HG03520 (cell line): ENCODE results near the gene TENT5C.

Source experiments
- ATAC-seq: cut with Tn5 transposase; IDR thresholded peaks from one replicate; pipeline ENCODE4 v1.9.1; 2021; ENCODE audit warnings: mild to moderate bottlenecking, moderate library complexity; ENCODE audit not compliant: unreplicated experiment

The TENT5C gene

GRCh38 chr1:117590273-117590925 lies 15.4 kb upstream of the TENT5C start:
- ATAC-seq: no peak

- no peak for ATAC-seq
Observed at GRCh38 chr1:117591252-117591651, 14.6 kb upstream of the TENT5C start.

GRCh38 chr1:117592155-117592554 lies 13.7 kb upstream of the TENT5C start:
- ATAC-seq: no peak

GRCh38 chr1:117594261-117594990 lies 11.4 kb upstream of the TENT5C start:
- ATAC-seq: no peak

GRCh38 chr1:117596023-117596720 lies 9.7 kb upstream of the TENT5C start:
- no peak for ATAC-seq

GRCh38 chr1:117598489-117598888 lies 7.4 kb upstream of the TENT5C start:
- ATAC-seq: no peak

GRCh38 chr1:117599286-117600221 lies 6.3 kb upstream of the TENT5C start:
- no peak for ATAC-seq

GRCh38 chr1:117600325-117600943 lies 5.4 kb upstream of the TENT5C start:
- no peak for ATAC-seq

- ATAC-seq: no peak
Observed at GRCh38 chr1:117600966-117601365, 4.9 kb upstream of the TENT5C start.

- ATAC-seq: no peak
Observed at GRCh38 chr1:117602862-117603261, 3.0 kb upstream of the TENT5C start.

GRCh38 chr1:117605164-117605773 lies 579 bp upstream of the TENT5C start:
- ATAC-seq: peak; percentile 31

- ATAC-seq: peak; percentile 21
Observed at GRCh38 chr1:117606649-117607430, 992 bp downstream of the TENT5C start.

GRCh38 chr1:117607471-117607870 lies 1.6 kb downstream of the TENT5C start:
- ATAC-seq: no peak

- ATAC-seq: no peak
Observed at GRCh38 chr1:117608115-117608615, 2.3 kb downstream of the TENT5C start.

GRCh38 chr1:117608758-117609157 lies 2.9 kb downstream of the TENT5C start:
- no peak for ATAC-seq

- ATAC-seq: no peak
Observed at GRCh38 chr1:117609471-117609911, 3.6 kb downstream of the TENT5C start.

- ATAC-seq: no peak
Observed at GRCh38 chr1:117610036-117610435, 4.2 kb downstream of the TENT5C start.

- ATAC-seq: no peak
Observed at GRCh38 chr1:117611121-117611601, 5.3 kb downstream of the TENT5C start.
